Epidermal melanocyte (primary cell): ENCODE results near the gene VIPR1.

Experiments used
- DNase-seq: peaks from one replicate; pipeline ENCODE4 v3.0.0; 2011; ENCODE audit warnings: low spot score; ENCODE audit not compliant: insufficient read length

VIPR1 gene

GRCh38 chr3:42493798-42494151, 8.7 kb upstream of the VIPR1 start:
- no peak for DNase-seq

DNA sequence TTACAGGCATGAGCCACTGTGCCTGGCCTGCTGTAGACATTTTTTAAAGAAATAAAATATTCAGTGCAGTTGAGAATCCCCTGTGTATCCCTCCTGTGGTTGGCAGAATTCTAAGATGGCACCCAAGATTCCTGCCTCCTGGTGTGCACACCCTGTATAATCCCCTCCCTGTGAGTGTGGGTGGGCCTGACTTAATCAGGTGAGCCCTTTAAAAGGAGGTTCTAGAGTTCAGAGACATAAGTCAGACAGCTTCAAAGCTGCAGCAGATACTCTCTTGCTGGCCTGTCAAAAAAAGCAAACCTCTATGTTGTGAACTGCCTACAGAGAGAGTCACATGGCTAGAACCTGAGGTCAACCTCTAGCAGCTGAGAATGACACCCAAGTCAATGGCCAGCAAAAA, 7.0 kb upstream of the VIPR1 start:
- DNase-seq: no peak

- DNase-seq: no peak
Observed at GRCh38 chr3:42497009-42497731, 5.3 kb upstream of the VIPR1 start.

DNA sequence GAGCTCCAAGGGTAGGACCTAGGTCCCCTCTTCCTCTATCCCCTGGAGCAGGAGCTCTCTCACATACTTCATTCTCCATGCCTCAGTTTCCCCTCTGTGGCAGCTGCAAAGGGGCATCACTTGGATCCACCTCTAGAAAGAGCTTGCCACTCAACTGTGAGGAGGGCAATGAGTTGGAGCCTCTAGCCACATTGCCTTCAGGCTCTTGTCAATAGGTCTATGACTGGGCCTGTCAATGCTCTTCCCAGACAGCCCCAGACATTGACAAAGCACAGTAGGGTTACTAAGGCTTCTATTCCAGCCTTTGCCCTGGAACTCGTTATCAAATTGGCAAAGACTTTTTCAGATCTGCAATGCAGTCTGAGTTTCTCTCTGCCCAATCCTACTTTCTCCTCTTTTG, 4.4 kb upstream of the VIPR1 start:
- DNase-seq: no peak

- no peak for DNase-seq
Observed at GRCh38 chr3:42498791-42499477, 3.5 kb upstream of the VIPR1 start.

DNA sequence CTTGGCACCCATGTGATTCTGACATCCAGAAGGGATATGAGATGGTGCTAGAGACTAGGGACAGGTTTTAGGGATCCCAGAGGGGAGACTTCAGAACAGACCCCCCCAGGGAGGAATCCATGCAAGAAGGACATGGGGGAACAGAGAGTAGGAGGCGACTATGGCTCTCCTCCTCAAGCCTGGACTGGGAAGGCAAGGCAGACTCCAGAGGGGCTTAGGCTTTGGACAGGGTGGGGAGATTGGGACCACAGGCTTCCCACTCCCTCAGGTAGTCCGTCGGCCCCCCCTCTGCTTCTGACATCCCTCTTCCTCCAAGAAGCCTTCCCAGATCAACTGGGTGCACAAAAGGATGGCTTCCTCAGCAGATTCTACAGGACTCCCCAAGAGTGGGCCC, 3.0 kb upstream of the VIPR1 start:
- DNase-seq: no peak

GRCh38 chr3:42500091-42500490, 2.4 kb upstream of the VIPR1 start:
- DNase-seq: no peak

- no peak for DNase-seq
Observed at GRCh38 chr3:42500909-42501308, 1.5 kb upstream of the VIPR1 start.

DNA sequence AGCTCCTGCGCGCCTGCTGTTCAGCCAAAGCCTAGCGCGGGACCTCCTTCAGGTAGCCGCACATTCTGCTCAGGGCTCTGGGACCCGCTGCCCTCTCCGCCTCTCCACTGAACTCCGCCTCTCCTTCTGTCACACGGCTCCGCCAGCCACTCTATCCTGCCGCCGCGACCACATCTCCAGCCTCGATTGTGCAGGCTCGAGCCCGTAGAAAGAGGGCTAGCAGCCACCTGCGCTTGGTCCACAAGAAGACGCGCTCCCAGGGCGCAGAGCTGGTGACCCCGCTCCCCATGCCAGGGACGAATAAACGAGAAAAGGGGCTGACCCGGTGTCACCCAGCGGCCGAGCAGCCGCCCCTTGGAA, 1.1 kb upstream of the VIPR1 start:
- no peak for DNase-seq

- no peak for DNase-seq
Observed at GRCh38 chr3:42501681-42502428, 588 bp upstream of the VIPR1 start.

- no peak for DNase-seq
Observed at GRCh38 chr3:42503251-42503924, 945 bp downstream of the VIPR1 start.

DNA sequence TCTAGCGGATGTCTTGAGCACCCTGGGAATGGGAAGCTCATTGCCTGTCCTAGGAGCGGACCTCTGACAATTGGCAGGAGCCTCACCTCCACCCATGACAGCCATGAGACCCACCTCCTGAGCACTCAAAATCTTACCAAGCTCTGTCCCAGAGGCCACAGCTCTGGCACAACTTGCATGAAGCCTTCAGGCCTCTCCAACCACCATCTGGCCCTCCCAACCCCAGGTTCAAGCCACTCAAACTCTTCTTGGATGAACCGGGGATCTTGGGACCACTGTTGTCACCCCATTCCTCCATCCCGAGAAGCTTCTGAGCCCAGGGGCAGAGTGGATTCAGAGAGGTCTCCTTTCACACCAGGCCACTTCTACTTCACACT, 1.5 kb downstream of the VIPR1 start:
- DNase-seq: no peak

- no peak for DNase-seq
Observed at GRCh38 chr3:42504334-42505127, 2.1 kb downstream of the VIPR1 start.

DNA sequence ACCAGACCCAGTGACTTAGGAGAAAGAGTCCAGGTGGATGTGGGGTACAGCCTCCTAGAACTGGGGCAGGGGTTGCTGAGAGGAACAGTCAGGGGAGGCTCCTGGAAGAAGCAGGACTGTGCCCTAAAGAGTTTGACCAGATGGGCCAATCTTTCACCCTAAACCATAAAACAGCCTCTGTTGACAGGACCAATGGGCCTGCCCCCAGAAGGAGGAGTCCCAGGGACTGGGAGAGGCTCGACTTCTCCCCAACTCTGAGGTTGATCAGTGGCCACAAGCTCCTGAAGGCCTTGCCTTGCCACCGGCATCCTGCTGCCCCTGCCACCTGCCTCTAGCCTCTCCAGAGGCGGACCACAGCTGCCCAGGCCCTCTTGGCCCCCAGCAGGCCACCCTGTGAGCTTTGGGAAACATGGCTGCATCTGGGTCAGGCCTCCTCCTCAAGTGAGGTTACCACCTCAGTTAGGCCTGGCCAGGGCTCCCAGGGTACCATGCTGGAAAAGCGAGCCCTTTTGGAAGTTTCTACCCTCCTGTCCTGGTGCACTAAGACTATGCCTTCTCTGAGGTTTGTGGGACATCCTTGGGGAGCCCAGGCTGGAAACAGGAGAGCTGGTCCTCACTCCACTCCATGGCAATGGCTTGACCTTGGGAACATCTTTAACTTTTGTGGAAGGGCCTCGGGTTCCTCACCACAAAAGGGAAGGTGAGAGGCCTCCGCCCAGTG, 2.8 kb downstream of the VIPR1 start:
- DNase-seq: no peak

GRCh38 chr3:42505849-42506410, 3.5 kb downstream of the VIPR1 start:
- no peak for DNase-seq

- no peak for DNase-seq
Observed at GRCh38 chr3:42507252-42507651, 4.8 kb downstream of the VIPR1 start.

GRCh38 chr3:42507761-42508335, 5.4 kb downstream of the VIPR1 start:
- DNase-seq: no peak

DNA sequence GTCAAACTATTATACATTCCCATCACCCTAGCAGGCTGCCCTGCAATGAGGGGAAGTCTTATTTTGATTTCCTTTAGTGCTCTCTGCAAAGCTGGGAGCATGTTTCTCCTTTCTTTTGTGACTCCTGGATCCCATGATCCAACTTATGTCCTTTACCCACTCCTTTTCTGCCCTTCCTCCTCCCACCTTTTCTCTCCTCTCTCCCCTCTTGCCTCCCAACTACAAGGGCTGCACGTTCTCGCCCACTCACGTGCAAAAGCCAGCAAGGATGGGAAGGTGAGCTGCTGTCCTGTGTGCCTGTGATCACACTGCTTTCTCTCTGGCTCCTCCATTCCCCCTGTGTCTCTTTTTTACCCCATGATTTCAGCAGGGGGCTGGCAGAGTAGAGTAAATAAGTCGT, 6.1 kb downstream of the VIPR1 start:
- DNase-seq: no peak

DNA sequence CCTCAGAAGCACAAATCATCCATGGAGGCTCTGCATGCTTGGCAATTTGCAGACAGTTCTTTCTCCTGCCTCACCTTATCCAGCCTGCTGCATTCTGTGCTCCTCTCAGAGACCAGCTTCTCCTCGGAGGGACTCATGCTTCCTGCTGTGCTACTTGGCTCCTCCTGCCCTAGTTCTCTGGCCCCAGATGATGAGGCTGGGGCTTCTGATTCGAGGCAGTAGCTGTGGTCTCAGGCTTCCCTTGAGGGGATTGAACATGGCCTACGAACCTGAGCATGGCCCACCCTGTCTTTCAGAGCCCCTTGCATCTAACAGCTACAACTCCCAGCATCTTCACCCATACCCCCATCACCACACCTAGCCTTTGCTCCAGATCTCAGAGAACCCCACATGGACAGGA, 6.7 kb downstream of the VIPR1 start:
- no peak for DNase-seq

DNA sequence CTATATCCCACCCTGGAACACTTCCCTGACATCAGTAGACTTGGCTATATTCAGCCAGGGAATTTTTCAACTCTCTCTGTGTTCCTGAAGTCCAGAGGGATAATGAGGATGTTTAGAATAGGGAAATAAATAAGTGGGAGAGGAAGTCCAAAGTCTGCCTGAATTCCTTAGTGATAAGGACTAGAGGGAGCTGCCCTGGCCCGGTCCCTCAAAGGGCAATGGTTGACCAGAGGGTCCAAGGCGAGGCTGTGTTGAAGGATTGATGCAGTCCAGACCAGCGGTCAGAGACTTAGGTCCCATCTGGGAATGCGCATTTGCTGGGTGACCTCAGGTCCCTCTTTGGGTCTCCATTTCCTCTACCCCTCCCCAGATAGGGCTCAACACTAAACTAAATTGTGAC, 7.9 kb downstream of the VIPR1 start:
- DNase-seq: no peak
